GM12892 (cell line): ENCODE results near the gene SRGAP2B.
"Not testable (repeated sequence)": the region's sequence is repeated elsewhere in the genome, so short reads cannot be mapped to it uniquely, and the experiment has no call there.

Experiments used
- POLR2A ChIP-seq: IDR thresholded peaks from 2 replicates; pipeline ENCODE4 v1.6.1; 2011; ENCODE audit warnings: low read depth, low read length, control low read depth
- POLR2AphosphoS5 ChIP-seq: IDR thresholded peaks from 2 replicates; pipeline ENCODE4 v1.6.1; 2011; ENCODE audit warnings: low read depth, low read length, control low read depth
- TAF1 ChIP-seq: IDR thresholded peaks from 2 replicates; pipeline ENCODE4 v1.6.1; 2011; ENCODE audit warnings: low read depth, mild to moderate bottlenecking, control low read depth, low read length, borderline replicate concordance

DNA sequence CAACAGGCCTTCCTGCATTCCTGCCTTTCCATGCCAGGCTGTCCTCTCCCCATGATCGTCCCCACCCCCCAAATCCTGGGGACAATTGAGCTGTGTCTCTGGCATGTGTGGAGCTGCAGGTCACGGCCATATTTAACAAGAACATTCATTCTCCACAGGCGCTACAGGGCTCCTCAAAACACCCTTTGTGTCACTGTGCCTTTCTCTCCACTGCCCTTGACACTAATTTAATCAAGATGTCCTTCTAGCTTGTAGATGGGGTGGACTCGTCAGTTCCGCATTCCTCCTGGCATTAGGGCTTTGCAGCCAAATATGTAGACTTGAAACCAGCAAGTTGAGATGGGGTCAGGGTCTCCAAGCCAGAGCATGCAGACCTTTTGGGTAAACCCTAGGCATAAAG, 163.0 kb downstream of the SRGAP2B start:
- not testable (repeated sequence) for TF ChIP-seq TAF1, POLR2AphosphoS5, POLR2A
